Measurements from ENCODE around the gene ADAM10.

The ADAM10 gene

GRCh38 chr15:58752716-58753115, 3.2 kb upstream of the ADAM10 start:
- no peak for DNase-seq

GRCh38 chr15:58748852-58749531, 515 bp downstream of the ADAM10 start:
- peak; percentile 12 for DNase-seq

DNA sequence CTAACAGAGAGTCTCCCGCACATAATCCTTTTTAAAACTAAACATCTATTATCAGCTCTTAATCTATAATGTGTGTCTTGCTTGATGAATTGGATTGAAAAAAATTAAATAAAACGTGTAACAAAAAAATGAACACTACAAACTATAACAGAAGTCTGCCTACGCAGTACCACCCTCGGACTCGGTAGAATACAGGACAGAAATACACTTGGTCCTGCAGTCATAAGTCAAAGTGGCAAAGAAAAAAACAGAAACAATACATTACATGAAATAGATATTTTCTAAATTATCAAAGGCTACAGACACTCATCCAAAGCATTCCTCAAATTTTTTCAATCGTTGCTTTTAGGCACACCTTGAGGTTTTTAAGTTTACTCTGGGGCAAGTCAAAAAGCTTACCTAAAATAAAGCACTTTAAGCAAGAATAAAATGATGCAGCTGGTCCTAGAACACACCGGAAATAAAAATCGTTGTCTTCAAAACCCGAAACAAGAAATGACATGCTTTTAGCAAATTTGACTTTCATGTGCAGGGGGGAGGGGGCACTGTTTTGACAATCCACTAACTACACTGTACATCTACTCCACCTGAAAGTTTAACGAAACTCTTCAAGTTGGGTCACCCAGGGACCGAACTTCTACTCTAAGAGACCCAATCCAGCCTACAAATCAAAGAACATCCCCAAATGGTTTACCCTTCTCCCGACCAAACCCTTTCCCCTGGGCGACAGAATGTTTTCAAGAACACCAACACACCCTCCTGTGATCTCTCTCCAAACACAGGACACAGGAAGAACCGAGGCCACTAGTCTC, 1.3 kb downstream of the ADAM10 start:
- no peak for DNase-seq

DNA sequence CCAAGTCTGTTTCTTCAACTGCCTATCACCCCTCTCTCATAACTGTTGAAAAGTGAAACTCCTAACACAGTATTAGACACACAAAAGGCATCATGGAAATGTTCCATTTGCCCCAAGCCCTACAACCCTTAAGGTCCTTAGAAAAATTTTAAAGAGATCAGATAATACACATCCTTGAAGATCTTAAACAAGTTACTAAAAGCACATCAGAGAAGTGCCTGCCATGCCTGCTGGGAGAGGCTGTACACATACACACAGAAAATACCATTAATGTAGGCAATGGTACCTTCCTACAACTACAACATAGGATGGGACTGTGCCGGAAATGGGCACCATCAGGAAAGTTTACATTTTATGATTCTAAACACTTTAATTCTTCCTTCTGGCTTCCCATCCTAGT, 3.3 kb downstream of the ADAM10 start:
- DNase-seq = no peak

- no peak for DNase-seq
Measured at GRCh38 chr15:58742819-58743502, 6.5 kb downstream of the ADAM10 start.

DNA sequence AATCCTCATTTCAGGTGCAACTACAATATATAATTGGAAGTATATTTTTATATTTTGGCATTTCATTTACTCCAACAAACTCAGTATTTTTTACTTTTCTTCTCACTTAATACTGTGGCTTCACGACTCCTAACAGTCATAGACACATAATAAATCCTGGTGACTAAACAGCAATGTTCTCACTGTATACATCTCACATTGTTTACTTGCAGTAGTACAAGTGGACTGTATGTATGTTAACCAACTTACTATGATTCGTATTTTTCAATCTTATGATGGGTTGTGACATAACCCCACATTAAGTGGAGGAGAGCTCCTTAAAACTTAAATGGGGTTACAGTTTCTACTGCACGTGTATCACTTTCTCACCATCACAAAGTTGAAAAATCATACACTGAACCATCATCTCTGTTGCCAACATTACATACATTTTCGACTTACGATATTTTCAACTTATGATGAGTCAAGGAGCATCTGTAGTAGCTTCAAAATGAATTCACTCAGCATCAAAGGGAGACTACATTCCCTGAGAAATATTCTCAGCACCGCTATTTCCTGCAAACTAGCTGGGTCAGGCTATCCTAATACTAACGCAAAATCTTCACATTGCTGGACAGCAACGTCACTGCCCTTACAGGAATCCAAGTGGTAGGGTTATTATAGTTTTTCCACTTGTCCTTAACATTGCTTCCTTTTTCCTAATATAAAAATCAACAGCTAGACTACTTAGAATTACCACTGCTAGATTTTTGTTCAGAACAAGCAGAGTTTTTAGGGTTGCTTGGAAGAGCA, 7.3 kb downstream of the ADAM10 start:
- DNase-seq = no peak

- no peak for DNase-seq
Measured at GRCh38 chr15:58741032-58741431, 8.5 kb downstream of the ADAM10 start.

DNA sequence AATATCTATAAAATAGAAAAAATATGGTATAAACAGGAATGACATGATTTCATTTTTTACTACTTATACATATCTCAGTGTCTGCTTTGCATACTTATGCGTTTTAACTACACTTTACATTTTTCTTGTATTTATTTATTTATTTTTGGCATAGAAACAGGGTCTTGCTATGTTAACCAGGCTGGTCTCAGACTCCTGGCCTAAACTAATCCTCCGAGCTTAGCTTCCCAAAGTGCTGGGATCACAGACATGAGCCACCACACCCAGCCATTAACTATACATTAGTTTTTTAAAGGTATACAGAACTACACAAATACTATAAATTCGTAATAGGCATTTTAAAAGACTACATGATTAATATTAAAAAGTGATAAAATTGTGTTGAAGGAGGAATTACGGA, 9.1 kb downstream of the ADAM10 start:
- DNase-seq = no peak

GRCh38 chr15:58738046-58738707, 11.3 kb downstream of the ADAM10 start:
- DNase-seq = no peak

DNA sequence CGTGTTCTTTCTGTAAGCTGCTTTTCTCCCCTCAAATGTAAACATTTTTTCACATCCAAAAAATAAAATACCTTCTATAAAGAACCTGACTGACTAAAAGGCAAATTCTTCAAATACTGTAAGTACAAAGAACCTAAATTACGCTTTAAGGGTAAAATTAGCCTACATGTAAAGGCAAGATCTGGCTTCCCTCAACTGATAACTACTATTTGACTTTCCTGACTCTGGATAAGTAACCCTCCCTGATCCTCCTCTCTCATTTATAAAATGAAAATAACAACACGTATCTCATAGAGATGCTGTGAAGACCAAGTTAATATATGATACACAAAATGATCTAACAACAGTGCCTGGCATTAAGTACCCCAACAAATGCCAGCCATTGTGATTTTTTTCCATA, 12.2 kb downstream of the ADAM10 start:
- DNase-seq = no peak

- no peak for DNase-seq
Measured at GRCh38 chr15:58736018-58736643, 13.4 kb downstream of the ADAM10 start.

- DNase-seq = no peak
Measured at GRCh38 chr15:58734859-58735258, 14.6 kb downstream of the ADAM10 start.

GRCh38 chr15:58732625-58733363, 16.7 kb downstream of the ADAM10 start:
- no peak for DNase-seq

- DNase-seq = no peak
Measured at GRCh38 chr15:58731756-58732535, 17.6 kb downstream of the ADAM10 start.

- DNase-seq = no peak
Measured at GRCh38 chr15:58726867-58727266, 22.6 kb downstream of the ADAM10 start.

DNA sequence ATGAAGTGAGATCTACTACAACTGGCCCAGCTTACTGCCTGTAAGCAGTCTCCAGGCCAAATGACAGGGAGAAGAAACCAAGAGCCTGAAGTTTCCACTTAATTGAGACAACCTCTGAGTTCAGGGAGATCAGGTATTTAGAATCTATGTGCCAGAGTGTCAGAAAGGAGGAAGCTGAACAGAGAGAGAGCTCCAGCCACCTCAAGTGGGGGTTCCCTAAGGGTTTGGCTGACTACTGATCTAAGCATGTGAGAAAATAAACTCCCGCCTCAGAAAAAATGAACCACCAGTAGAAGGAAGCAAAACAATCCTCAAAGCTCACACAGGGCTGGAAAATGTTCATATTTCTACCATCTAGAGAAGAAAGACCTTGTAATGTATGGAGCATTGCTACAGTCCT, 25.0 kb downstream of the ADAM10 start:
- peak; percentile 40 for DNase-seq

GRCh38 chr15:58717357-58717756, 32.1 kb downstream of the ADAM10 start:
- DNase-seq = no peak

- DNase-seq = no peak
Measured at GRCh38 chr15:58716027-58716426, 33.5 kb downstream of the ADAM10 start.

DNA sequence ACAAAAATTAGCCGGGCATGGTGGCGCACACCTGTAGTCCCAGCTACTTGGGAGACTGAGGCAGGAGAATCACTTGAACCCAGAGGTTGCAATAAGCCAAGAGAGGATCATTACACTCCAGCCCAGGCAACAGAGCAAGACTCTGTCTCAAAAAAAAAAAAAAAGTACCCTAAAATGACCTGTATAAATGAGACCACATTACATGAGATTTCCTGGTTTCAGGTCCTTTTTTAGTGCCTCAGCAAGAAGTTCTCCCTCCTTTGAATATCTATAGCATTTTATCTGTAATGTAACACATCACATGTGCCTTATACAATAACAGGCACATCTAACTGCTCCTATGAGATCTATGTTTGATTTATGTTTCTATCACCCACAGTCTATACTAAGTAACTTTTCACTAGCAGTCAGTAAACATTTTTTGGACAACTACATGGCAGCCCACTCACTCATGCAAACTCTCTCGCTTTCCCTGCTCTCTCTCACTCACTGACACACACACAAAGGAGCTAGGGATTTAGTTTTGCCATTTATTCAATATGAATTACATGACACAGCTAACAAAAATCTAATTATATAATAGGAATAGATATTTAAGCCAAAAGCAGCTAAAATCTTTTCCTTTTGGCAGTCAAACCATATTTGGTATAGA, 34.1 kb downstream of the ADAM10 start:
- DNase-seq = no peak

GRCh38 chr15:58710701-58711100, 38.8 kb downstream of the ADAM10 start:
- no peak for DNase-seq
